ENCODE measurements around the gene PAGR1. TPM values are rescaled to one million over a fixed set of nuclear protein-coding genes. Genes with fewer than 3 reads are reported as not detected.

Gene PAGR1
- total and polyA plus RNA-seq, 2 of the 13 experiments (the other 11 are each of a cell fraction or from before 2014, with no cell fraction given): 9.8 to 66.4 TPM

DNA sequence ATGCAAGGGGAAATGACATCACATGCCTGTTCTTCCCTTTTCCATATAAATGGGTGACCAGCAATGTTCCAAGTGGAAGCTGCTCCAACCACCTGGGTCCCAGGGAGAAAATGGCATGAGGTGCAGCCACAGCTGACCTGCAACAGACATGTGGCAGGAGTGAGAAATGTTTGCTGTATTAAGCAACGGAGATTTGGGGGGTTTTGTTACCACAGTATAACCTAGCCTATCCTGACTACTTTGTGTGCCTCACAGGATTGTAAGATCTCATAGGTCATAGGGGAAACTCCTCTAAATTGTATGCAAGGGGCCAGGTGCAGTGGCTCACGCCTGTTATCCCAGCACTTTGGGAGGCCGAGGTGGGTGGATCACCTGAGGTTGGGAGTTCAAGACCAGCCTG, 35.0 kb downstream of the PAGR1 start (continued):
- TF ChIP-seq, protein P1, sequence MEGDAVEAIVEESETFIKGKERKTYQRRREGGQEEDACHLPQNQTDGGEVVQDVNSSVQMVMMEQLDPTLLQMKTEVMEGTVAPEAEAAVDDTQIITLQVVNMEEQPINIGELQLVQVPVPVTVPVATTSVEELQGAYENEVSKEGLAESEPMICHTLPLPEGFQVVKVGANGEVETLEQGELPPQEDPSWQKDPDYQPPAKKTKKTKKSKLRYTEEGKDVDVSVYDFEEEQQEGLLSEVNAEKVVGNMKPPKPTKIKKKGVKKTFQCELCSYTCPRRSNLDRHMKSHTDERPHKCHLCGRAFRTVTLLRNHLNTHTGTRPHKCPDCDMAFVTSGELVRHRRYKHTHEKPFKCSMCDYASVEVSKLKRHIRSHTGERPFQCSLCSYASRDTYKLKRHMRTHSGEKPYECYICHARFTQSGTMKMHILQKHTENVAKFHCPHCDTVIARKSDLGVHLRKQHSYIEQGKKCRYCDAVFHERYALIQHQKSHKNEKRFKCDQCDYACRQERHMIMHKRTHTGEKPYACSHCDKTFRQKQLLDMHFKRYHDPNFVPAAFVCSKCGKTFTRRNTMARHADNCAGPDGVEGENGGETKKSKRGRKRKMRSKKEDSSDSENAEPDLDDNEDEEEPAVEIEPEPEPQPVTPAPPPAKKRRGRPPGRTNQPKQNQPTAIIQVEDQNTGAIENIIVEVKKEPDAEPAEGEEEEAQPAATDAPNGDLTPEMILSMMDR (CRISPR knock-in tag; IDR thresholded peaks at IDR 0.05): no peak
- TF ChIP-seq SIX1 (CRISPR knock-in tag; IDR thresholded peaks at IDR 0.05; ENCODE audit: borderline replicate concordance) (no peak), ZSCAN20 (CRISPR knock-in tag; IDR thresholded peaks at IDR 0.05; ENCODE audit: borderline replicate concordance) (no peak), ZNF556 (CRISPR knock-in tag; IDR thresholded peaks at IDR 0.05; ENCODE audit: borderline replicate concordance) (no peak), SRY (CRISPR knock-in tag; IDR thresholded peaks at IDR 0.05) (no peak), ZNF12 (CRISPR knock-in tag; IDR thresholded peaks at IDR 0.05) (peak; percentile 91; the same call in 1 of the 2 replicates), ZBTB7A (CRISPR knock-in tag; IDR thresholded peaks at IDR 0.05) (no peak), ZFP62 (CRISPR knock-in tag; IDR thresholded peaks at IDR 0.05) (no peak), CREB1 (IDR thresholded peaks at IDR 0.05) (0 out of 2 replicates have a peak, but pooled peaks have one; percentile 13), CREB1 (CRISPR knock-in tag; IDR thresholded peaks at IDR 0.05) (no peak)

DNA sequence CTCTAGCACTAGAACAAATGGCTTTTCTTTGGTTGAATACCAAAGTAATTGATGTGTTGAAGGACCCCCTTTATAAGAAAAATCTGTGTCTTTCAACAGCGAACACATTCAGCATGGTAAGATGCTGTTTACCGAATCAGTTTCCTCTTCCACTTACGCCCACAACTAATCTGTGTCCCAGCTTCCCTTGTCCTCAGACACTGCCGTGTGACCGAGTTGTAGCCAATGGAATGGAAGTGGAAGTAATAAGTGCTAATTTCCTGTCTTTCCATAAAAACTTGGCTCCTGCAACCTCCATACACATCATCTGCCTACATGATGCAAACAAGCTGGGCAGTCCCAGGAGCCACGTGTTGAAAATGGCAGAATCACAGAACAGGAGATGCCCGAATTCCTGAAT, 36.7 kb downstream of the PAGR1 start:
- ChIA-PET POLR2A (interaction anchor here (0.9 kb wide), 1 partner anchor 36 kb away, joined by 3 read pairs; no protein-coding TSS in a partner anchor), CTCF (ENCODE audit: low intra/inter-chr PET ratio, low total read pairs) (no interaction called here)
- FAIRE-seq (no peak), ATAC-seq (no peak), DNase-seq (ENCODE audit: low spot score) (no peak)
- no peak overlapping the region for H3K4me2 ChIP-seq (ENCODE audit: low read depth, low read length)
- no peaks in the 10 kb centered on the region for H3K4me1 ChIP-seq (ENCODE audit: insufficient read depth, low read length)
- no peak overlapping the region for H3K4me3 ChIP-seq (replicated peaks in 1 of 3; ENCODE audit: insufficient read depth in 1 of 3, low read depth in 2 of 3, low read length in 3 of 3)
- no peaks in the 10 kb centered on the region for H3K36me3 ChIP-seq (replicated peaks in 1 of 2; ENCODE audit: control insufficient read depth in 1 of 2, insufficient read depth in 2 of 2, low read length in 2 of 2)
- no TSS peak for BruUV-seq (replicated peaks)
- 69% methylated on average over 7 of the region's 7 CpGs for WGBS (ENCODE audit: low lambda C conversion rate)
- H3K27ac ChIP-seq (ENCODE audit: extremely low read length, insufficient read depth, low read length): no peak overlapping the region
- no peaks in the 10 kb centered on the region for H3K27me3 ChIP-seq (ENCODE audit: control insufficient read depth in 1 of 2, insufficient read depth in 2 of 2, low read length in 2 of 2)
- no peaks in the 10 kb centered on the region for H3K79me2 ChIP-seq (ENCODE audit: insufficient read depth, low read length)
- intact Hi-C loops (cut with micrococcal nuclease; ENCODE audit: unreplicated experiment) (no loop called here), in situ Hi-C loops (cut with HindIII; ENCODE audit: extremely low pct_ligation_motif_present, low pct_unique_long_range_greater_than_20kb) (no loop called here)
- TF ChIP-seq ZNF326 (CRISPR knock-in tag; IDR thresholded peaks at IDR 0.05; ENCODE audit: borderline replicate concordance) (no peak), ZNF619 (CRISPR knock-in tag; IDR thresholded peaks at IDR 0.05) (no peak), ATM (IDR thresholded peaks at IDR 0.05; ENCODE audit: borderline replicate concordance) (no peak), ZC3H4 (CRISPR knock-in tag; IDR thresholded peaks at IDR 0.05; ENCODE audit: borderline replicate concordance) (no peak), NR2F6 (IDR thresholded peaks at IDR 0.05) (no peak), NR2F6 (CRISPR knock-in tag; IDR thresholded peaks at IDR 0.05) (no peak), SSRP1 (CRISPR knock-in tag; IDR thresholded peaks at IDR 0.05) (no peak), ZNF232 (CRISPR knock-in tag; IDR thresholded peaks at IDR 0.05; ENCODE audit: borderline replicate concordance) (no peak), ZNF292 (CRISPR knock-in tag; IDR thresholded peaks at IDR 0.05; ENCODE audit: borderline replicate concordance, low read depth) (no peak), ZFX (CRISPR knock-in tag; IDR thresholded peaks at IDR 0.05; ENCODE audit: low read depth) (no peak), PAF1 (CRISPR knock-in tag; IDR thresholded peaks at IDR 0.05) (no peak)
- TF ChIP-seq, protein P2, sequence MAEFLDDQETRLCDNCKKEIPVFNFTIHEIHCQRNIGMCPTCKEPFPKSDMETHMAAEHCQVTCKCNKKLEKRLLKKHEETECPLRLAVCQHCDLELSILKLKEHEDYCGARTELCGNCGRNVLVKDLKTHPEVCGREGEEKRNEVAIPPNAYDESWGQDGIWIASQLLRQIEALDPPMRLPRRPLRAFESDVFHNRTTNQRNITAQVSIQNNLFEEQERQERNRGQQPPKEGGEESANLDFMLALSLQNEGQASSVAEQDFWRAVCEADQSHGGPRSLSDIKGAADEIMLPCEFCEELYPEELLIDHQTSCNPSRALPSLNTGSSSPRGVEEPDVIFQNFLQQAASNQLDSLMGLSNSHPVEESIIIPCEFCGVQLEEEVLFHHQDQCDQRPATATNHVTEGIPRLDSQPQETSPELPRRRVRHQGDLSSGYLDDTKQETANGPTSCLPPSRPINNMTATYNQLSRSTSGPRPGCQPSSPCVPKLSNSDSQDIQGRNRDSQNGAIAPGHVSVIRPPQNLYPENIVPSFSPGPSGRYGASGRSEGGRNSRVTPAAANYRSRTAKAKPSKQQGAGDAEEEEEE (CRISPR knock-in tag; IDR thresholded peaks at IDR 0.05; ENCODE audit: borderline replicate concordance): no peak
- TF ChIP-seq, protein P3, sequence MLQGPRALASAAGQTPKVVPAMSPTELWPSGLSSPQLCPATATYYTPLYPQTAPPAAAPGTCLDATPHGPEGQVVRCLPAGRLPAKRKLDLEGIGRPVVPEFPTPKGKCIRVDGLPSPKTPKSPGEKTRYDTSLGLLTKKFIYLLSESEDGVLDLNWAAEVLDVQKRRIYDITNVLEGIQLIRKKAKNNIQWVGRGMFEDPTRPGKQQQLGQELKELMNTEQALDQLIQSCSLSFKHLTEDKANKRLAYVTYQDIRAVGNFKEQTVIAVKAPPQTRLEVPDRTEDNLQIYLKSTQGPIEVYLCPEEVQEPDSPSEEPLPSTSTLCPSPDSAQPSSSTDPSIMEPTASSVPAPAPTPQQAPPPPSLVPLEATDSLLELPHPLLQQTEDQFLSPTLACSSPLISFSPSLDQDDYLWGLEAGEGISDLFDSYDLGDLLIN (CRISPR knock-in tag; IDR thresholded peaks at IDR 0.05; ENCODE audit: borderline replicate concordance): no peak
- no peaks in the 10 kb centered on the region for H3K9me3 ChIP-seq (ENCODE audit: low read length)
- H2AFZ ChIP-seq (ENCODE audit: low read length): no peak overlapping the region
- H4K20me1 ChIP-seq (ENCODE audit: insufficient read depth, low read length): no peaks in the 10 kb centered on the region
- no peak overlapping the region for H3K9ac ChIP-seq (ENCODE audit: insufficient read depth, low read depth, low read length)

Data from HepG2 (cell line).